ENCODE measurements around the gene MPRIP.
A peak's percentile ranks its signal among the peaks of the same experiment; 100 is the strongest.
"Not testable (repeated sequence)": the region's sequence is repeated elsewhere in the genome, so short reads cannot be mapped to it uniquely, and the experiment has no call there.

MPRIP gene

GRCh38 chr17:17013828-17014747 is 28.2 kb upstream of the MPRIP start:
- DNase-seq = not testable (repeated sequence)

GRCh38 chr17:17014748-17015124 is 27.5 kb upstream of the MPRIP start:
- DNase-seq = peak; percentile 93

GRCh38 chr17:17015230-17015629 is 27.0 kb upstream of the MPRIP start:
- DNase-seq = no peak

- not testable (repeated sequence) for DNase-seq
Observed at GRCh38 chr17:17016199-17017197, 25.8 kb upstream of the MPRIP start.

- DNase-seq = no peak
Observed at GRCh38 chr17:17017343-17018014, 24.8 kb upstream of the MPRIP start.

GRCh38 chr17:17018021-17018441 is 24.2 kb upstream of the MPRIP start:
- peak; percentile 23 for DNase-seq

- DNase-seq = no peak
Observed at GRCh38 chr17:17018612-17019429, 23.4 kb upstream of the MPRIP start.

- DNase-seq = no peak
Observed at GRCh38 chr17:17019430-17019762, 22.9 kb upstream of the MPRIP start.

GRCh38 chr17:17019891-17020456 is 22.3 kb upstream of the MPRIP start:
- no peak for DNase-seq

- no peak for DNase-seq
Observed at GRCh38 chr17:17020821-17021193, 21.4 kb upstream of the MPRIP start.

- no peak for DNase-seq
Observed at GRCh38 chr17:17021194-17021863, 20.9 kb upstream of the MPRIP start.

GRCh38 chr17:17022011-17022410 is 20.2 kb upstream of the MPRIP start:
- no peak for DNase-seq

GRCh38 chr17:17022456-17022855 is 19.8 kb upstream of the MPRIP start:
- DNase-seq = no peak

- no peak for DNase-seq
Observed at GRCh38 chr17:17024778-17025300, 17.4 kb upstream of the MPRIP start.

- no peak for DNase-seq
Observed at GRCh38 chr17:17025621-17026020, 16.6 kb upstream of the MPRIP start.

GRCh38 chr17:17026163-17026562 is 16.1 kb upstream of the MPRIP start:
- DNase-seq = no peak

GRCh38 chr17:17027442-17028058 is 14.7 kb upstream of the MPRIP start:
- no peak for DNase-seq

- DNase-seq = peak; percentile 98
Observed at GRCh38 chr17:17028059-17028877, 14.0 kb upstream of the MPRIP start.

GRCh38 chr17:17028878-17029535 is 13.2 kb upstream of the MPRIP start:
- no peak for DNase-seq
